Natural killer cell treated with Interleukin-12 subunit alpha and Interleukin-12 subunit beta and Interleukin-15 and Interleukin-18, amount 100 ng/mL, for 72 hours (primary cell): ENCODE measurements around the gene TMEM141. TPM values are rescaled to one million over a fixed set of nuclear protein-coding genes. Genes with fewer than 3 reads are reported as not detected.
"Not testable (repeated sequence)": the region's sequence is repeated elsewhere in the genome, so short reads cannot be mapped to it uniquely, and the experiment has no call there.

Experiments used
- ATAC-seq, 2 donors: fragments of 150-1000 bp; cut with Tn5 transposase in 1 of 2; sonication (Bioruptor Pico), chemical (Tn5 transposase) in 1 of 2; 2 replicates each; pipeline ENCODE4 v1.10.0; 2021
- DNase-seq: peaks from one replicate; pipeline ENCODE4 v3.0.0; 2022; ENCODE audit warnings: low spot score
- H3K27ac Mint-ChIP-seq, 2 donors: 1 replicate in 1 of 2; 2 replicates in 1 of 2; pipeline ENCODE4 v1.8.0; 2022; ENCODE audit warnings: mixed read lengths in 2 of 2, mild to moderate bottlenecking in 1 of 2, moderate library complexity in 1 of 2
- H3K27me3 Mint-ChIP-seq, 2 donors: 1 replicate in 1 of 2; 2 replicates in 1 of 2; pipeline ENCODE4 v1.8.0; 2022; ENCODE audit warnings: mixed read lengths in 2 of 2
- H3K36me3 Mint-ChIP-seq: one replicate; pipeline ENCODE4 v1.8.0; 2022; ENCODE audit warnings: mixed read lengths
- H3K4me1 Mint-ChIP-seq, 2 donors: 1 replicate in 1 of 2; 2 replicates in 1 of 2; pipeline ENCODE4 v1.8.0; 2022; ENCODE audit warnings: low read depth in 2 of 2, mixed read lengths in 2 of 2, mild to moderate bottlenecking in 1 of 2
- H3K4me3 Mint-ChIP-seq: one replicate; pipeline ENCODE4 v1.8.0; 2022; ENCODE audit warnings: mixed read lengths
- H3K9me3 Mint-ChIP-seq: 2 replicates; pipeline ENCODE4 v1.8.0; 2022; ENCODE audit warnings: mixed read lengths
- total RNA-seq, 2 donors: library from RNA; stranded (reverse); gene quantifications; one replicate each; pipeline ENCODE4 v1.2.3, GENCODE V29; 2022

TMEM141 gene
- total RNA-seq, 2 donors from 2014 or later = 31.9 to 50.5 TPM

GRCh38 chr9:136760424-136760823 is 30.7 kb upstream of the TMEM141 start:
- Mint-ChIP-seq H3K27ac (no peak overlapping the region), H3K9me3 (peaks cover 3% of the 10 kb centered on the region)
- ATAC-seq = no peak

GRCh38 chr9:136760834-136761544 is 30.2 kb upstream of the TMEM141 start:
- H3K4me1 Mint-ChIP-seq, H3K4me3 Mint-ChIP-seq, H3K27ac Mint-ChIP-seq, H3K36me3 Mint-ChIP-seq, ATAC-seq, H3K27me3 Mint-ChIP-seq, H3K9me3 Mint-ChIP-seq, DNase-seq: not testable (repeated sequence)

More at GRCh38 chr9:136760424-136760823, 30.7 kb upstream of the TMEM141 start:
- no peaks in the 10 kb centered on the region for H3K27me3 Mint-ChIP-seq
- H3K36me3 Mint-ChIP-seq = no peaks in the 10 kb centered on the region
- DNase-seq = no peak
- no peak overlapping the region for H3K4me3 Mint-ChIP-seq
- H3K4me1 Mint-ChIP-seq = no peaks in the 10 kb centered on the region

GRCh38 chr9:136761545-136761981 is 29.6 kb upstream of the TMEM141 start:
- no peak overlapping the region for H3K27ac Mint-ChIP-seq
- no peaks in the 10 kb centered on the region for H3K4me1 Mint-ChIP-seq
- no peaks in the 10 kb centered on the region for H3K9me3 Mint-ChIP-seq
- no peaks in the 10 kb centered on the region for H3K36me3 Mint-ChIP-seq
- ATAC-seq (no peak), DNase-seq (no peak)
- H3K4me3 Mint-ChIP-seq = no peak overlapping the region
- H3K27me3 Mint-ChIP-seq = no peaks in the 10 kb centered on the region

- ATAC-seq (no peak), DNase-seq (no peak)
Measured at GRCh38 chr9:136762221-136762691, 28.9 kb upstream of the TMEM141 start.

GRCh38 chr9:136762915-136763648 is 28.1 kb upstream of the TMEM141 start:
- H3K27me3 Mint-ChIP-seq = peaks cover 0 to 10% of the 10 kb centered on the region in 2 donors
- ATAC-seq (peak in 1 of 2 donors; percentile 53), DNase-seq (no peak)
- H3K4me1 Mint-ChIP-seq = peaks cover 0 to 4% of the 10 kb centered on the region in 2 donors
- no peaks in the 10 kb centered on the region for H3K9me3 Mint-ChIP-seq
- no peak overlapping the region for H3K27ac Mint-ChIP-seq
- H3K4me3 Mint-ChIP-seq = no peak overlapping the region
- H3K36me3 Mint-ChIP-seq = no peaks in the 10 kb centered on the region

More at GRCh38 chr9:136762221-136762691, 28.9 kb upstream of the TMEM141 start:
- Mint-ChIP-seq H3K36me3 (no peaks in the 10 kb centered on the region), H3K9me3 (no peaks in the 10 kb centered on the region), H3K4me3 (no peak overlapping the region), H3K27ac (no peak overlapping the region), H3K27me3 (peaks cover 0 to 5% of the 10 kb centered on the region in 2 donors), H3K4me1 (peaks cover 0 to 4% of the 10 kb centered on the region in 2 donors)

- Mint-ChIP-seq H3K36me3 (no peaks in the 10 kb centered on the region), H3K27me3 (peaks cover 0 to 10% of the 10 kb centered on the region in 2 donors), H3K4me3 (no peak overlapping the region), H3K27ac (no peak overlapping the region), H3K4me1 (peaks cover 0 to 4% of the 10 kb centered on the region in 2 donors), H3K9me3 (no peaks in the 10 kb centered on the region)
- DNase-seq (no peak), ATAC-seq (no peak)
Measured at GRCh38 chr9:136763649-136764035, 27.5 kb upstream of the TMEM141 start.

GRCh38 chr9:136764301-136764891 is 26.7 kb upstream of the TMEM141 start, which contains the start of gene LCN15:
Gene LCN15, minus strand, starts transcription at chr9:136764518. Its CDS starts 30 bp downstream, at chr9:136764488.
- no peak within 1 kb of the TSS for H3K4me3 Mint-ChIP-seq
- DNase-seq = no peak
- no peaks in the 10 kb centered on the region for H3K36me3 Mint-ChIP-seq
- H3K27me3 Mint-ChIP-seq = peaks cover 0 to 10% of the 10 kb centered on the region in 2 donors
- H3K9me3 Mint-ChIP-seq = no peaks in the 10 kb centered on the region
- no peak for ATAC-seq
- peaks cover 0 to 4% of the 10 kb centered on the region in 2 donors for H3K4me1 Mint-ChIP-seq
- H3K27ac Mint-ChIP-seq = no peak within 1 kb of the TSS

- Mint-ChIP-seq H3K36me3 (no peaks in the 10 kb centered on the region), H3K27me3 (peaks cover 0 to 10% of the 10 kb centered on the region in 2 donors), H3K4me3 (no peak overlapping the region), H3K9me3 (no peaks in the 10 kb centered on the region), H3K4me1 (peaks cover 0 to 4% of the 10 kb centered on the region in 2 donors), H3K27ac (no peak overlapping the region)
- DNase-seq (no peak), ATAC-seq (no peak)
Measured at GRCh38 chr9:136765041-136765440, 26.1 kb upstream of the TMEM141 start.

GRCh38 chr9:136765745-136766409 is 25.3 kb upstream of the TMEM141 start:
- H3K4me1 Mint-ChIP-seq, H3K36me3 Mint-ChIP-seq, H3K9me3 Mint-ChIP-seq, ATAC-seq, H3K27ac Mint-ChIP-seq, DNase-seq, H3K4me3 Mint-ChIP-seq: not testable (repeated sequence)
- peaks cover 0 to 10% of the 10 kb centered on the region in 2 donors for H3K27me3 Mint-ChIP-seq

- peaks cover 0 to 10% of the 10 kb centered on the region in 2 donors for H3K27me3 Mint-ChIP-seq
- H3K36me3 Mint-ChIP-seq, ATAC-seq, DNase-seq, H3K4me1 Mint-ChIP-seq, H3K9me3 Mint-ChIP-seq, H3K4me3 Mint-ChIP-seq: not testable (repeated sequence)
- peak overlapping the region in 1 of 2 donors; percentile 65 for H3K27ac Mint-ChIP-seq
Measured at GRCh38 chr9:136766410-136767120, 24.6 kb upstream of the TMEM141 start.

GRCh38 chr9:136769710-136770191 is 21.4 kb upstream of the TMEM141 start:
- Mint-ChIP-seq H3K4me1 (peaks cover 5 to 8% of the 10 kb centered on the region in 2 donors), H3K9me3 (no peaks in the 10 kb centered on the region), H3K4me3 (no peak overlapping the region), H3K27ac (no peak overlapping the region), H3K36me3 (no peaks in the 10 kb centered on the region), H3K27me3 (peaks cover 0 to 10% of the 10 kb centered on the region in 2 donors)
- no peak for DNase-seq
- ATAC-seq = peak; percentile 69 to 71

GRCh38 chr9:136771907-136772415 is 19.2 kb upstream of the TMEM141 start:
- Mint-ChIP-seq H3K4me1 (peaks cover 5% of the 10 kb centered on the region in 2 donors), H3K9me3 (no peaks in the 10 kb centered on the region), H3K27ac (no peak overlapping the region), H3K36me3 (no peaks in the 10 kb centered on the region), H3K27me3 (peaks cover 4 to 9% of the 10 kb centered on the region in 2 donors), H3K4me3 (no peak overlapping the region)
- DNase-seq (no peak), ATAC-seq (no peak)
